ENCODE measurements around the gene EIF2D. TPM values are rescaled to one million over a fixed set of nuclear protein-coding genes. Genes with fewer than 3 reads are reported as not detected.
"Not testable (repeated sequence)": the region's sequence is repeated elsewhere in the genome, so short reads cannot be mapped to it uniquely, and the experiment has no call there.

The EIF2D gene
- total RNA-seq, 1 donor from 2014 or later: 58.6 TPM

- peak; percentile 93 for DNase-seq (ENCODE audit: low spot score)
Observed at GRCh38 chr1:206635080-206635977, 23.1 kb upstream of the EIF2D start, which contains the start of gene DYRK3. Gene DYRK3, plus strand, starts transcription at chr1:206635536. Its CDS starts 168 bp downstream, at chr1:206635704.

- peak; percentile 92 for DNase-seq (ENCODE audit: low spot score)
Observed at GRCh38 chr1:206634365-206635079, 22.3 kb upstream of the EIF2D start.

GRCh38 chr1:206633708-206634121, 21.4 kb upstream of the EIF2D start:
- DNase-seq (ENCODE audit: low spot score): no peak

GRCh38 chr1:206631085-206631509, 18.8 kb upstream of the EIF2D start:
- DNase-seq (ENCODE audit: low spot score): peak; percentile 52

GRCh38 chr1:206628916-206629315, 16.7 kb upstream of the EIF2D start:
- no peak for DNase-seq (ENCODE audit: low spot score)

- DNase-seq (ENCODE audit: low spot score): not testable (repeated sequence)
Observed at GRCh38 chr1:206626396-206626795, 14.1 kb upstream of the EIF2D start.

- no peak for DNase-seq (ENCODE audit: low spot score)
Observed at GRCh38 chr1:206609229-206609991, 2.9 kb downstream of the EIF2D start.

- DNase-seq (ENCODE audit: low spot score): no peak
Observed at GRCh38 chr1:206608108-206608698, 4.1 kb downstream of the EIF2D start.

GRCh38 chr1:206606867-206607266, 5.4 kb downstream of the EIF2D start:
- DNase-seq (ENCODE audit: low spot score): no peak

GRCh38 chr1:206604861-206605260, 7.4 kb downstream of the EIF2D start:
- no peak for DNase-seq (ENCODE audit: low spot score)

GRCh38 chr1:206600527-206600926, 11.7 kb downstream of the EIF2D start:
- DNase-seq (ENCODE audit: low spot score): no peak

- no peak for DNase-seq (ENCODE audit: low spot score)
Observed at GRCh38 chr1:206596319-206596666, 16.0 kb downstream of the EIF2D start.

GRCh38 chr1:206595581-206596318, 16.5 kb downstream of the EIF2D start:
- DNase-seq (ENCODE audit: low spot score): no peak

GRCh38 chr1:206593351-206593925, 18.8 kb downstream of the EIF2D start:
- no peak for DNase-seq (ENCODE audit: low spot score)

GRCh38 chr1:206591696-206592095, 20.6 kb downstream of the EIF2D start:
- DNase-seq (ENCODE audit: low spot score): no peak

GRCh38 chr1:206591226-206591625, 21.0 kb downstream of the EIF2D start:
- DNase-seq (ENCODE audit: low spot score): no peak

GRCh38 chr1:206590025-206590758, 22.1 kb downstream of the EIF2D start:
- no peak for DNase-seq (ENCODE audit: low spot score)

GRCh38 chr1:206589206-206589605, 23.1 kb downstream of the EIF2D start:
- no peak for DNase-seq (ENCODE audit: low spot score)

- no peak for DNase-seq (ENCODE audit: low spot score)
Observed at GRCh38 chr1:206588492-206588891, 23.8 kb downstream of the EIF2D start.

- no peak for DNase-seq (ENCODE audit: low spot score)
Observed at GRCh38 chr1:206587904-206588303, 24.4 kb downstream of the EIF2D start.
